ENCODE measurements around the gene H2AZ2.

DNA sequence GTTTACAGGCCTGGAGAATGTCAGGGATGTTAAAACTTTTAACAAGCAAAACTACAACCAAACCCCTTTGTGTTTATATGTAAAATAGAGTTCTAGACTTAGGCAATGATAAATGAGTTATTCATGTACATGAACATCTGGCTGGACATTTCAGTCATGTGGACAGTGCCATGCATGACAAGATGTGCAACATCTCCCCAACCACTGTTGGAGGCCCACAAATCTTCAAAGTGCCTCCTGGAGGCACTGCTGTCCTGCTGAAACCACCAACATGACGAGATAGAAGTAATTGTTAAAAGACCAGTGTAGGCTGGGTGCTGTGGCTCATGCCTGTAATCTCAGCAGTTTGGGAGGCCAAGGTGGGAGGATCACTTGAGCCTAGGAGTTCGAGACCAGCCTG, 33.0 kb downstream of the H2AZ2 start:
- no peak for TF ChIP-seq CTCF (IDR thresholded peaks at IDR 0.05)
- no peak for TF ChIP-seq POLR2A (IDR thresholded peaks at IDR 0.05)

Data from body of pancreas (tissue), 4 donors.